ENCODE results near the gene ACBD7. TPM values are rescaled to one million over a fixed set of nuclear protein-coding genes. Genes with fewer than 3 reads are reported as not detected.

The ACBD7 gene
- total RNA-seq, result under 1 TPM in 2 of 4 donors, not detected in 2; 0.23 to 0.38 TPM

GRCh38 chr10:15088428-15089261, at the start of gene ACBD7:
Gene ACBD7 (minus strand): TSS chr10:15088776. CDS start chr10:15088728, 48 bp downstream.
- peak within 1 kb of the TSS; percentile 4 for H3K4me3 ChIP-seq (ENCODE audit: low read depth, poor library complexity, severe bottlenecking)
- 5 to 10% methylated on average over 36 to 59 of the region's 63 CpGs for WGBS, 2 donors
- TF ChIP-seq CTCF (IDR thresholded peaks at IDR 0.05), result no peak
- intact Hi-C loops (cut with DNase I; ENCODE audit: low total_unique reads), result no loop called here
- DNase-seq (ENCODE audit: low spot score in 2 of 2), result peak; percentile 34 to 93

- intact Hi-C loops (cut with DNase I; ENCODE audit: low total_unique reads), result no loop called here
- H3K4me3 ChIP-seq (ENCODE audit: low read depth, poor library complexity, severe bottlenecking), result no peak overlapping the region
- TF ChIP-seq CTCF (IDR thresholded peaks at IDR 0.05), result no peak
- no peak for TF ChIP-seq POLR2A (IDR thresholded peaks at IDR 0.05)
- DNase-seq (ENCODE audit: low spot score in 2 of 2), result no peak
- 96 to 100% methylated on average over 1 of the region's 1 CpG for WGBS, 2 donors
These were observed 49.1 kb upstream of the ACBD7 start for GRCh38 chr10:15137636-15138035.

GRCh38 chr10:15137036-15137359, 48.4 kb upstream of the ACBD7 start:
- no peak overlapping the region for H3K4me3 ChIP-seq (ENCODE audit: low read depth, poor library complexity, severe bottlenecking)
- 86 to 94% methylated on average over 4 of the region's 4 CpGs for WGBS, 2 donors
- TF ChIP-seq POLR2A (IDR thresholded peaks at IDR 0.05) (no peak), CTCF (IDR thresholded peaks at IDR 0.05) (no peak)
- no peak for DNase-seq (ENCODE audit: low spot score in 2 of 2)
- intact Hi-C loops (cut with DNase I; ENCODE audit: low total_unique reads), result no loop called here

- TF ChIP-seq CTCF (IDR thresholded peaks at IDR 0.05) (no peak), POLR2A (IDR thresholded peaks at IDR 0.05) (no peak)
- intact Hi-C loops (cut with DNase I; ENCODE audit: low total_unique reads), result no loop called here
- H3K4me3 ChIP-seq (ENCODE audit: low read depth, poor library complexity, severe bottlenecking), result no peak overlapping the region
- 84 to 91% methylated on average over 11 of the region's 11 CpGs for WGBS, 2 donors
- peak in 1 of 2 donors; percentile 29 for DNase-seq (ENCODE audit: low spot score in 2 of 2)
These were observed 47.8 kb upstream of the ACBD7 start for GRCh38 chr10:15136129-15137035.

GRCh38 chr10:15131330-15131729, 42.8 kb upstream of the ACBD7 start:
- H3K4me3 ChIP-seq (ENCODE audit: low read depth, poor library complexity, severe bottlenecking), result no peak overlapping the region
- WGBS, 2 donors, result 94 to 97% methylated on average over 5 of the region's 5 CpGs
- intact Hi-C loops (cut with DNase I; ENCODE audit: low total_unique reads), result no loop called here
- TF ChIP-seq CTCF (IDR thresholded peaks at IDR 0.05) (no peak), POLR2A (IDR thresholded peaks at IDR 0.05) (no peak)
- DNase-seq (ENCODE audit: low spot score in 2 of 2), result peak in 1 of 2 donors; percentile 7
